Measurements from ENCODE around the gene APIP. TPM values are rescaled to one million over a fixed set of nuclear protein-coding genes. Genes with fewer than 3 reads are reported as not detected.

The APIP gene
- total and polyA plus RNA-seq, 8 donors, result 7.6 to 42.9 (median 31.0) TPM

DNA sequence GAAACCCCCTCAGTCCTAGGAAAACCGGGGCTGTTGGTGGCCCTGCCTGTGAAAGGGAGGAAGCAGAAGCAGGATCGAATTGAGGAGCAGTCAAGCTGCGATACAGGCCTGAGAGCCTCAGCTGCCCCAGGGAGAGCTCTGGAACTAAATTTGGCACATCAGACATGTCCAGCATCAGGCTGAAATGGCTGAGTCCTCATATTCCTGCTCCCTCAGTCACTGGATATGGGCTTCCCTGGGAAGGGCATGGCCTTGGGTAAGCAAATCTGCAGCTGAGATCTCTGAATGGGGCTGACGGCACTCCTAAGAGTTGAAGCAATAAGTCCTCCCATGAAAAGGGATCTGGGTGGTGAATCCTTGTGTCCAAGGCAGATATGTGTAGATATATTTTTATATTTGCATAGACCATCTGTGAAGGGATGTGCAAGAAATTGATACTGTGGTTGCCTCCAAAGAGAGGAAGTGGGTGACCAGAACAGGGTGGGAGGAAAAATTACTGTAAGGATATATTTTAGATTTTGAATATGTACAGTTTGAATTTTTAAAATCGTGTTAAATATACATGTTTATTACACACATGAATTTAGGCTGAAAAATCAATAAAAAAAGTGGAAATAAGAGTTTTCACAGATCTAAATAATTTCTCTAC lies 45.5 kb downstream of the APIP start:
- no peak for DNase-seq
- Histone ChIP-seq H3K9me3 (no peaks in the 10 kb centered on the region), H3K4me1 (no peaks in the 10 kb centered on the region), H3K36me3 (peaks cover 0 to 14% (median 3%) of the 10 kb centered on the region in 4 donors), H3K27me3 (no peaks in the 10 kb centered on the region), H3K27ac (no peak overlapping the region), H3K4me3 (no peak overlapping the region)
- intact Hi-C loops (cut with DNase I; ENCODE audit: low total_unique reads), result no loop called here
- WGBS, 5 donors, result 85 to 92% (median 89%) methylated on average over 5 of the region's 5 CpGs
- TF ChIP-seq, protein P1, sequence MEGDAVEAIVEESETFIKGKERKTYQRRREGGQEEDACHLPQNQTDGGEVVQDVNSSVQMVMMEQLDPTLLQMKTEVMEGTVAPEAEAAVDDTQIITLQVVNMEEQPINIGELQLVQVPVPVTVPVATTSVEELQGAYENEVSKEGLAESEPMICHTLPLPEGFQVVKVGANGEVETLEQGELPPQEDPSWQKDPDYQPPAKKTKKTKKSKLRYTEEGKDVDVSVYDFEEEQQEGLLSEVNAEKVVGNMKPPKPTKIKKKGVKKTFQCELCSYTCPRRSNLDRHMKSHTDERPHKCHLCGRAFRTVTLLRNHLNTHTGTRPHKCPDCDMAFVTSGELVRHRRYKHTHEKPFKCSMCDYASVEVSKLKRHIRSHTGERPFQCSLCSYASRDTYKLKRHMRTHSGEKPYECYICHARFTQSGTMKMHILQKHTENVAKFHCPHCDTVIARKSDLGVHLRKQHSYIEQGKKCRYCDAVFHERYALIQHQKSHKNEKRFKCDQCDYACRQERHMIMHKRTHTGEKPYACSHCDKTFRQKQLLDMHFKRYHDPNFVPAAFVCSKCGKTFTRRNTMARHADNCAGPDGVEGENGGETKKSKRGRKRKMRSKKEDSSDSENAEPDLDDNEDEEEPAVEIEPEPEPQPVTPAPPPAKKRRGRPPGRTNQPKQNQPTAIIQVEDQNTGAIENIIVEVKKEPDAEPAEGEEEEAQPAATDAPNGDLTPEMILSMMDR (IDR thresholded peaks at IDR 0.05), result no peak
- TF ChIP-seq POLR2A (IDR thresholded peaks at IDR 0.05) (no peak), POLR2AphosphoS5 (IDR thresholded peaks at IDR 0.05) (no peak), EP300 (IDR thresholded peaks at IDR 0.05) (no peak)

DNA sequence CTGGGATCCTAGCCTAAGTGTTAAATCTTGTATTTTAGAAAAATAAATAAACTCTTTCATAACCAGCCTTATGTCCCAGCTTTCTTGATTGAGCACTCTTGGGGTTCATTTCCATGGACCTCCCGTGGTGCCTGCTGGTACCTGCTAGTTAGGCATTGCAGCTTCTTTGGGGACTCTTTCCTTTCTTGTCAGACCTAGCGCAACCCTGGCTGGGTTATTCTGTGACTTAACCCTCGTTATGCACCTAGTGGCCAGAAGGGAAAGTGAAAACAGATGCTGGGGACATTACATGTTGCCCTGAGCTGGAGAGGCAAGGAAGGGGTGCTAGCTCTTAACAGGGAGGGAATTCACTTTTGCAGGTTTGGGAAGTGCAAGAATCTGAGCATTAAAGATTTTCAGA lies 46.8 kb downstream of the APIP start:
- Histone ChIP-seq H3K4me1 (no peaks in the 10 kb centered on the region), H3K27ac (no peak overlapping the region), H3K27me3 (no peaks in the 10 kb centered on the region), H3K9me3 (no peaks in the 10 kb centered on the region), H3K36me3 (peaks cover 0 to 3% (median 0%) of the 10 kb centered on the region in 4 donors), H3K4me3 (no peak overlapping the region)
- no peak for TF ChIP-seq POLR2AphosphoS5 (IDR thresholded peaks at IDR 0.05)
- no peak for TF ChIP-seq POLR2A (IDR thresholded peaks at IDR 0.05)
- TF ChIP-seq EP300 (IDR thresholded peaks at IDR 0.05), result no peak
- TF ChIP-seq, protein P1 (IDR thresholded peaks at IDR 0.05), result peak in 1 of 7 experiments; percentile 12
- intact Hi-C loops (cut with DNase I; ENCODE audit: low total_unique reads), result no loop called here
- DNase-seq, result no peak
- WGBS, 5 donors, result 74 to 84% (median 80%) methylated on average over 3 of the region's 3 CpGs

DNA sequence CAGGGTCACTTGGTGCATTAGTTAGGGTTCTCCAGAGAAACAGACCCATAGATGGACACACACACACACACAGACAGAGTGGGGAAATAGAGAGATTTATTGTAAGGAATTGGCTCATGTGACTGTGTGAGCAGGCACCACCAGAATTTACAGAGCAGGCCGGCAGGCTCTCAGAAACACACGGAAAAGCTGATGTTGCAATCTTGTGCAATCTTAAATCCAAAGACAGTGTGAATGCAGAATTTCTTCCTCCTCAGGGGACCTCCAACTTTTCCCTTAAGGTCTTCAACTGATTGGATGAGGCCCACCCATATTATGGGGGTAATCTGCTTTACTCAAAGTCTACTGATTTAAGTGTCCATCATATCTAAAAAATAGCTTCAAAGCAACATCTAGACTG lies 49.8 kb downstream of the APIP start:
- Histone ChIP-seq H3K27me3 (no peaks in the 10 kb centered on the region), H3K27ac (no peak overlapping the region), H3K4me3 (no peak overlapping the region), H3K9me3 (no peaks in the 10 kb centered on the region), H3K36me3 (no peaks in the 10 kb centered on the region), H3K4me1 (no peaks in the 10 kb centered on the region)
- WGBS, 5 donors, result 69 to 93% (median 85%) methylated on average over 2 of the region's 2 CpGs
- no peak for DNase-seq
- intact Hi-C loops (cut with DNase I; ENCODE audit: low total_unique reads), result no loop called here
- TF ChIP-seq POLR2A (IDR thresholded peaks at IDR 0.05), result no peak
- TF ChIP-seq POLR2AphosphoS5 (IDR thresholded peaks at IDR 0.05), result no peak
- TF ChIP-seq, protein P1 (IDR thresholded peaks at IDR 0.05), result no peak
- TF ChIP-seq EP300 (IDR thresholded peaks at IDR 0.05), result no peak

DNA sequence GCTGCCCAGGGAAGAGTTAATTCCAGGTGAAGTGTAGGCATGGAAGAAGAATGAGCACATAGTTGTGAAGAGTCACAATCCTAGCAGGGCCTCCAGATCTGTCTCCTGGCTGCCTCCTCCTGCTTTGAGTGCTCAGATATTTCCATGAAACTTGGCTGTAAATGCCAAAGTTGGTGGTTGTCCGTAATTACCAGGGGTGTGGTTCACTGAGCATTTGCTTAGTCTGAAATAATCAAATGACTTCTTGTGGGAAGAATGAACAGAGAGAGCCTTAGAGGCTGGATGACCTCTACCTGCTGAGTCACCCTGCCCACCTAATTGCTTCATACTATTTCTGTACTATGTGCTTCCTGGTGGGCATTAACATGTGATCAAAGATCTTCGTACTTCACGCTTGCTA lies 50.9 kb downstream of the APIP start:
- H3K27ac ChIP-seq, result no peak overlapping the region
- H3K9me3 ChIP-seq, result no peaks in the 10 kb centered on the region
- peaks cover 0 to 8% (median 1%) of the 10 kb centered on the region in 4 donors for H3K4me1 ChIP-seq
- TF ChIP-seq POLR2AphosphoS5 (IDR thresholded peaks at IDR 0.05), result no peak
- TF ChIP-seq, protein P1 (IDR thresholded peaks at IDR 0.05), result no peak
- TF ChIP-seq POLR2A (IDR thresholded peaks at IDR 0.05), result no peak
- no peak for TF ChIP-seq EP300 (IDR thresholded peaks at IDR 0.05)
- H3K4me3 ChIP-seq, result no peak overlapping the region
- intact Hi-C loops (cut with DNase I; ENCODE audit: low total_unique reads), result no loop called here
- 86 to 93% (median 90%) methylated on average over 3 of the region's 3 CpGs for WGBS, 5 donors
- DNase-seq, result no peak
- no peaks in the 10 kb centered on the region for H3K36me3 ChIP-seq
- H3K27me3 ChIP-seq, result no peaks in the 10 kb centered on the region

All from stomach (tissue), 9 donors.